Stimulated activated CD4-positive, alpha-beta T cell treated with anti-CD3 and anti-CD28 coated beads, Interleukin-15, amount 100 ng/mL, for 1 hour (primary cell): Measurements from ENCODE around the gene CTBP2.

ENCODE experiments used
- DNase-seq, 2 donors: peaks; one replicate each; pipeline ENCODE4 v3.0.0-alpha.2; 2020; ENCODE audit warnings: low read depth in 1 of 2, low spot score in 1 of 2

The CTBP2 gene

GRCh38 chr10:125049216-125049881 is 111.0 kb downstream of the CTBP2 start:
- no peak for DNase-seq

- DNase-seq, result peak; percentile 9 to 39
Observed at GRCh38 chr10:125048094-125048864, 112.1 kb downstream of the CTBP2 start.

- DNase-seq, result no peak
Observed at GRCh38 chr10:125043841-125044658, 116.3 kb downstream of the CTBP2 start.

GRCh38 chr10:125041856-125042506 is 118.4 kb downstream of the CTBP2 start:
- no peak for DNase-seq

- DNase-seq, result no peak
Observed at GRCh38 chr10:125039354-125039769, 121.0 kb downstream of the CTBP2 start.

- no peak for DNase-seq
Observed at GRCh38 chr10:125038637-125039036, 121.7 kb downstream of the CTBP2 start.

GRCh38 chr10:125037145-125037877 is 123.1 kb downstream of the CTBP2 start:
- no peak for DNase-seq

- DNase-seq, result no peak
Observed at GRCh38 chr10:125035588-125036295, 124.6 kb downstream of the CTBP2 start.

GRCh38 chr10:125035136-125035535 is 125.2 kb downstream of the CTBP2 start:
- DNase-seq, result no peak

GRCh38 chr10:125034675-125035074 is 125.7 kb downstream of the CTBP2 start:
- no peak for DNase-seq

- no peak for DNase-seq
Observed at GRCh38 chr10:125033146-125033924, 127.0 kb downstream of the CTBP2 start.

- DNase-seq, result no peak
Observed at GRCh38 chr10:125032474-125033020, 127.8 kb downstream of the CTBP2 start.

GRCh38 chr10:125030567-125031197 is 129.7 kb downstream of the CTBP2 start:
- no peak for DNase-seq

- no peak for DNase-seq
Observed at GRCh38 chr10:125029584-125030242, 130.7 kb downstream of the CTBP2 start.

- DNase-seq, result no peak
Observed at GRCh38 chr10:125027871-125028869, 132.2 kb downstream of the CTBP2 start.

- DNase-seq, result no peak
Observed at GRCh38 chr10:125026974-125027735, 133.2 kb downstream of the CTBP2 start.
